ENCODE measurements around the gene JAML. TPM values are rescaled to one million over a fixed set of nuclear protein-coding genes. Genes with fewer than 3 reads are reported as not detected.

Gene JAML
- total RNA-seq, 1 donor from 2014 or later = not detected

- Mint-ChIP-seq H3K27ac (ENCODE audit: unreplicated experiment) (no peak overlapping the region), H3K4me1 (ENCODE audit: low read depth) (no peaks in the 10 kb centered on the region), H3K27me3 (ENCODE audit: low read depth) (peaks cover 64% of the 10 kb centered on the region), H3K4me3 (ENCODE audit: unreplicated experiment) (no peak overlapping the region), H3K36me3 (ENCODE audit: low read depth) (no peaks in the 10 kb centered on the region), H3K9me3 (ENCODE audit: low read depth) (no peaks in the 10 kb centered on the region)
- TF ChIP-seq CTCF (IDR thresholded peaks at IDR 0.05) = no peak
- no peak for DNase-seq (ENCODE audit: low spot score)
Measured at GRCh38 chr11:118222437-118222836, 2.4 kb downstream of the JAML start.

GRCh38 chr11:118221419-118221818 lies 3.4 kb downstream of the JAML start:
- Mint-ChIP-seq H3K27ac (ENCODE audit: unreplicated experiment) (no peak overlapping the region), H3K4me1 (ENCODE audit: low read depth) (no peaks in the 10 kb centered on the region), H3K36me3 (ENCODE audit: low read depth) (no peaks in the 10 kb centered on the region), H3K27me3 (ENCODE audit: low read depth) (peaks cover 67% of the 10 kb centered on the region), H3K9me3 (ENCODE audit: low read depth) (no peaks in the 10 kb centered on the region), H3K4me3 (ENCODE audit: unreplicated experiment) (no peak overlapping the region)
- no peak for TF ChIP-seq CTCF (IDR thresholded peaks at IDR 0.05)
- no peak for DNase-seq (ENCODE audit: low spot score)

GRCh38 chr11:118219732-118220131 lies 5.1 kb downstream of the JAML start:
- Mint-ChIP-seq H3K27ac (ENCODE audit: unreplicated experiment) (no peak overlapping the region), H3K4me1 (ENCODE audit: low read depth) (no peaks in the 10 kb centered on the region), H3K4me3 (ENCODE audit: unreplicated experiment) (no peak overlapping the region), H3K9me3 (ENCODE audit: low read depth) (no peaks in the 10 kb centered on the region), H3K36me3 (ENCODE audit: low read depth) (no peaks in the 10 kb centered on the region), H3K27me3 (ENCODE audit: low read depth) (peaks cover 67% of the 10 kb centered on the region)
- DNase-seq (ENCODE audit: low spot score) = no peak
- TF ChIP-seq CTCF (IDR thresholded peaks at IDR 0.05) = no peak

GRCh38 chr11:118219244-118219643 lies 5.6 kb downstream of the JAML start:
- no peaks in the 10 kb centered on the region for H3K36me3 Mint-ChIP-seq (ENCODE audit: low read depth)
- TF ChIP-seq CTCF (IDR thresholded peaks at IDR 0.05) = no peak
- DNase-seq (ENCODE audit: low spot score) = no peak
- H3K4me1 Mint-ChIP-seq (ENCODE audit: low read depth) = no peaks in the 10 kb centered on the region
- no peaks in the 10 kb centered on the region for H3K9me3 Mint-ChIP-seq (ENCODE audit: low read depth)
- no peak overlapping the region for H3K4me3 Mint-ChIP-seq (ENCODE audit: unreplicated experiment)
- H3K27me3 Mint-ChIP-seq (ENCODE audit: low read depth) = peaks cover 68% of the 10 kb centered on the region
- H3K27ac Mint-ChIP-seq (ENCODE audit: unreplicated experiment) = no peak overlapping the region

GRCh38 chr11:118217575-118217974 lies 7.2 kb downstream of the JAML start:
- no peaks in the 10 kb centered on the region for H3K36me3 Mint-ChIP-seq (ENCODE audit: low read depth)
- peaks cover 73% of the 10 kb centered on the region for H3K27me3 Mint-ChIP-seq (ENCODE audit: low read depth)
- no peaks in the 10 kb centered on the region for H3K9me3 Mint-ChIP-seq (ENCODE audit: low read depth)
- TF ChIP-seq CTCF (IDR thresholded peaks at IDR 0.05) = no peak
- H3K4me1 Mint-ChIP-seq (ENCODE audit: low read depth) = no peaks in the 10 kb centered on the region
- no peak overlapping the region for H3K4me3 Mint-ChIP-seq (ENCODE audit: unreplicated experiment)
- H3K27ac Mint-ChIP-seq (ENCODE audit: unreplicated experiment) = no peak overlapping the region
- no peak for DNase-seq (ENCODE audit: low spot score)
